Fibroblast of villous mesenchyme (primary cell): ENCODE results near the gene UTS2B. TPM values are rescaled to one million over a fixed set of nuclear protein-coding genes. Genes with fewer than 3 reads are reported as not detected.

ENCODE experiments used
- DNase-seq: peaks from one replicate; pipeline ENCODE4 v3.0.0-alpha.2; 2010; ENCODE audit warnings: low read depth
- H3K4me3 ChIP-seq: 2 replicates; pipeline ENCODE4 v1.5.1; 2011; ENCODE audit warnings: low read depth, mild to moderate bottlenecking, low read length
- total RNA-seq: library from RNA; depleted of rRNA; stranded (reverse); fragments of >200 nt; gene quantifications from 2 replicates; pipeline ENCODE4 v1.2.3, GENCODE V29; 2012
- TF ChIP-seq, protein P1 (sequence below): IDR thresholded peaks from 2 replicates; pipeline ENCODE4 v1.5.1; 2012; ENCODE audit warnings: low read depth, mild to moderate bottlenecking, low read length; ENCODE audit not compliant: insufficient read depth

The UTS2B gene
- total RNA-seq, 1 donor = 0.86 TPM

DNA sequence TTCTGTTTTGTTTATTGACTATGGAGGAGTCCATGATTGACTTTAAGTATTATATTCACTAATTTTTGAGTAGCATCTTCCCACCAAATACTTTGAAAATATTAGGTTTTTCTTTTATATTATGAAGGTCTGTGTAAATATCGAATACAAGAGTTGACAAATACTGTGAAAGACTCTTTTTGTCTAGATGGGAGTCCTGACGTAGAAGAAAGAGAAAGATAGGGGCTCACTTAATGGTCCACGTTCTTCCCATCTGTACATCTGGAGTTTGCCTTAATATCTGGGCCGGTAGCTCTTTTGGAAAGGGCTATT lies 7.8 kb upstream of the UTS2B start:
- TF ChIP-seq, protein P1, sequence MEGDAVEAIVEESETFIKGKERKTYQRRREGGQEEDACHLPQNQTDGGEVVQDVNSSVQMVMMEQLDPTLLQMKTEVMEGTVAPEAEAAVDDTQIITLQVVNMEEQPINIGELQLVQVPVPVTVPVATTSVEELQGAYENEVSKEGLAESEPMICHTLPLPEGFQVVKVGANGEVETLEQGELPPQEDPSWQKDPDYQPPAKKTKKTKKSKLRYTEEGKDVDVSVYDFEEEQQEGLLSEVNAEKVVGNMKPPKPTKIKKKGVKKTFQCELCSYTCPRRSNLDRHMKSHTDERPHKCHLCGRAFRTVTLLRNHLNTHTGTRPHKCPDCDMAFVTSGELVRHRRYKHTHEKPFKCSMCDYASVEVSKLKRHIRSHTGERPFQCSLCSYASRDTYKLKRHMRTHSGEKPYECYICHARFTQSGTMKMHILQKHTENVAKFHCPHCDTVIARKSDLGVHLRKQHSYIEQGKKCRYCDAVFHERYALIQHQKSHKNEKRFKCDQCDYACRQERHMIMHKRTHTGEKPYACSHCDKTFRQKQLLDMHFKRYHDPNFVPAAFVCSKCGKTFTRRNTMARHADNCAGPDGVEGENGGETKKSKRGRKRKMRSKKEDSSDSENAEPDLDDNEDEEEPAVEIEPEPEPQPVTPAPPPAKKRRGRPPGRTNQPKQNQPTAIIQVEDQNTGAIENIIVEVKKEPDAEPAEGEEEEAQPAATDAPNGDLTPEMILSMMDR = no peak
- no peak overlapping the region for H3K4me3 ChIP-seq
- no peak for DNase-seq

DNA sequence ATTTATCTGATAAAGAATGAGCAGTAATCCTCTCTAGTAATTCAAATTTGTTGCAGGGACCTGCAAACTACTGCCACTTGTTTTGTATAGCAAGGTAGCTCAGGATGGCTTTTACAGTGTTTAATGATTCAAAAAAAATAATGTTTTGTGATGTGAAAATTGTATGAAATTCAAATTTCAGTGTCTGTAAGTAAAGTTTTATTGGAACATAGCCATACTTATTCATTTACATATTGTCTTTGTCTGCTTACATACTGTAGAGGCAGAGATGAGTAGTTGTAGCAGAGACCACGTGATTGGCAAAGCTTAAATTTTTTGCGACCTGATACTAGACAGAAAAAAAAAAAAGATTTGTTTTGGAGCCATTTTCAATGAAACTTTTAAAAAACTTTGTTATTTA lies 6.5 kb upstream of the UTS2B start:
- H3K4me3 ChIP-seq = no peak overlapping the region
- no peak for DNase-seq
- TF ChIP-seq, protein P1 = no peak

DNA sequence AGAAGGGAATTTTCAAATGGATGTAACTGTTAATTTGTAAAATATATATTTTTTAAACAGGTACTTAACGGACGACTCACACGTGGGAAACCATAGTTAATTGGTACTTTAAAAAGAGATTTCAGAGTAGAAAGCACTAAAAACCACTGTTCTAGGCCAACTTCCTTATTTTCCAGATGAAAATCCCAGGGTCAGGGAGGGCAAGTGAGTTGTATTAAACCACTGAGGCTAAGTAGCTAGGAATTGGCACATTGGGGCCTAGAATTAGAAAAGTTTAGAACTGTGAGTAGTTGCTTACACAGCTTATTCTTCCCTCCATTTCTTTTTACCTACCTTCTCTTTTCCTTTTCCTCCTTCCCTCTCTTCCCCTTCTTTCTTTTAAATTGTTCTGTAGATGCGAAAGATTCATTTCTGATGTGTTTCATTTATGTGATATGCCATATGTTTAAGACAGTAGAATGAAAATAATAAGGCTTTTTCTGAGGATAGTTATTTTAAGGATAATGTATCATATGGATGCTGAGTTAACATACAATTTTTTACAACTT lies 4.1 kb upstream of the UTS2B start:
- TF ChIP-seq, protein P1 = no peak
- no peak for DNase-seq
- no peak overlapping the region for H3K4me3 ChIP-seq

DNA sequence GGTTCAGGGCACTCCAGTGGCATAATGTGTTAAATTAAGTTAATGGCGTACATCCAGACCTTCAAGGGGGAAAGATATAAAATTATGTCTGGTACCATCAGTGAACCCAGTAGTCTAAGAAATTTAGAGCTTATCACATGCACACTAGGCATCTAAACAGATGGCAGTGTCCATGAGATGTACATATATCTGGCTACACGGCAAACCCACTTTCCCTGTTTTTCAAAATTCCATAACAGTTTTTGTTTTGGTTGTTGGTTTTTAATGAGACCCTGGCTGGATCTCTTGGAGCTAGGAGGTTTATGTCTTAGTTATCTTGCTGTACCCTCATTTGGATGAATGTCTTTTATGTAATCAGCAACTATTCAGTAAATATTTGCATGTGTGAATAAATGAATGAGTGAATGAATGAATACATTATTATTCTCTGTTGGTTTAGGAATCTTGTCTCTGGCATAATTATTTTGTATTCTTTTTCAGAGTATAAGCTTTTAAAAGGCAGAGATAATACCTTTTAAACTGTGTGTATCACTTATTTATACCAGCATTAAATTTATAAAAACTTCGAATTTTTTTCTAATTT lies 3.1 kb upstream of the UTS2B start:
- TF ChIP-seq, protein P1 = no peak
- no peak for DNase-seq
- no peak overlapping the region for H3K4me3 ChIP-seq

DNA sequence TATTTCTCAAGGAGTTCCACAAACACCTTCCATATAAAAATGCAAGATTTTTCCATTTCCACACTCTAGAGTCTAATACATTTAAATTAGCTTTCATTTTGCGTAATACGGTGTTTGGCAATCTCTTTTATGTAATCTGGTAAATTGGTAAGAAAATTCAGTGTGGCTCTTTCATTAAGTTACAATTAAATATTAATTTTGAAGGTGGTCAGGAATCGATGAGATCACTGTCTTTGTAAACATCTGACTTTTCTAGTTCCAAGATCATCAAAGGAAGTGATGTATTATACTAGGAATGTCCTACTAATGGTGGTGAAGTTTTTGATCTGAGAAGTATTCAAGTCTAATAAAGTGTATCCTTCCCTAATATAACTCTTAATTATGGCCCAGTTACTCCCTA lies 1.1 kb upstream of the UTS2B start:
- H3K4me3 ChIP-seq = peak overlapping the region; percentile 86
- TF ChIP-seq, protein P1 = no peak
- DNase-seq = no peak

GRCh38 chr3:191330530-191331048 lies 263 bp upstream of the UTS2B start:
- TF ChIP-seq, protein P1 = no peak
- peak overlapping the region; percentile 86 for H3K4me3 ChIP-seq
- peak; percentile 89 for DNase-seq
